Stimulated activated CD8-positive, alpha-beta memory T cell treated with anti-CD3 and anti-CD28 coated beads, Interleukin-12 subunit alpha, Interleukin-12 subunit beta, amount 100 ng/mL, for 24 hours (primary cell): ENCODE data around the gene KLF3.
"Not testable (repeated sequence)": the region's sequence is repeated elsewhere in the genome, so short reads cannot be mapped to it uniquely, and the experiment has no call there.

ENCODE experiments used
- DNase-seq: peaks from one replicate; pipeline ENCODE4 v3.0.0-alpha.2; 2020; ENCODE audit errors: extremely low read depth

KLF3 gene

DNA sequence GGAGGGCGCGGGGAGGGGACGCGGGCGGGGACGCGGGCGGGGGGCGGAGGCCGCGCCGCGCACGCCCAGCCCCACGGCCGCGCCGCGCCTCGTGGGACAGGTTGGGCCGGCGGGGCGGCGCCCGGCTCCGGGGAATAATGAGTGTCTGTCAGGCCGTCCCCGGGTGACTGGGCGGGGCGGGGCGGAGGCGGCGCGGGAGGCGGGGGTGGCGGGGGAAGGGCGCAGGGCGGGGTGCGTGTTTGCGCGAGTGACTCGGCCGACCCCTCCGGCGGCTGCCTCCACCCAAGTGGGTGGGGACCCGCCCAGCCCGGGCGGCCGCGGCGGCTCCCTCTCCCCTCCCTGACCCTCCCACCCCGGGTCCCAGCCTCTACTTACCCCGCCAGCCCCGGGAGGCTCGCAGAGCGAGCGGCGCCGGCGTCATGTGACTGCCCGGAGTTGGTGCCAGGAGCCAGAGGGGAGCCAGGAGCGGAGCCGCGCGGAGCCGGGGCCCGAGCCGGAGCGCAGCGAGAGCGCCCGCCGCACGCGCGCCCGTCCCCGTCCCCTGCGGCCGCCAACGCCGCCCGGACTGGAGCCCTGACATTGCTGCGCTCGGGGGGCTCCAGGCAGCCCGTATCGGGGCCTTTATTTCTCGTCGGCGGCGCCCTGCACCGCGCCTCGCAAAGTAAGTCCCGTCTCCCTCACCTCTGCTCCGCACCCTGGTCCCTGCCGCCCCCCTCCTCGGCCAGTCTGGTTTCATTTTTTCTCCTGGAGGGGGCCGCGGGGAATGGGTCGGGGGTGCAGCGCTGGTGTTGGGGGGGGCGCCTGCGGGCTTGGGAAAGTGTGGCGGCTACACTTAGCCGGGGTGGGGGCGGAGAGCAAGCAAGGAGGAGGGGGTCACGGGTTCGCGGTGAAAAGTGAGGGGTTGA, at the start of gene KLF3:
Gene KLF3, plus strand, starts transcription at position 399 of the 905 bp plus-strand sequence. CDS start 16,427 bp downstream, outside the sequence.
- DNase-seq = peak; percentile 67

DNA sequence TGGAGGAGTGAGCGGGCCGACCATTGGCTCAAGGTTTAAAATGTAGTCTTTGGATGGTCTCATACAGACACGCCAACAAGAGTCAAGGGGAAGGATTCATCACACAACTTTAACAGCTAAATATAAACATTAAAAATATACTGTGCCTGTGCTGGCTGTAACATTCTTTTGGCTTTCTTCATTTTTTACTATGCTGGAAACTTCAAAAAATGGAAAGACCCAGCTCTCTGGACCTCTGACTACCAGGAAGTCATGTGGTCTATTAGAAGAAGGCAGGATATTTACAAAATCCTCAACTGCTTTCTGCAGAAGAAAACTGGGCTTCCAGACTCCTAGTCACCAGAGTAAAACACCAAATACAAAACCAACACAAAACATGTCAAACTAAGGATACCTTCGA, 49.8 kb upstream of the KLF3 start:
- DNase-seq = no peak

DNA sequence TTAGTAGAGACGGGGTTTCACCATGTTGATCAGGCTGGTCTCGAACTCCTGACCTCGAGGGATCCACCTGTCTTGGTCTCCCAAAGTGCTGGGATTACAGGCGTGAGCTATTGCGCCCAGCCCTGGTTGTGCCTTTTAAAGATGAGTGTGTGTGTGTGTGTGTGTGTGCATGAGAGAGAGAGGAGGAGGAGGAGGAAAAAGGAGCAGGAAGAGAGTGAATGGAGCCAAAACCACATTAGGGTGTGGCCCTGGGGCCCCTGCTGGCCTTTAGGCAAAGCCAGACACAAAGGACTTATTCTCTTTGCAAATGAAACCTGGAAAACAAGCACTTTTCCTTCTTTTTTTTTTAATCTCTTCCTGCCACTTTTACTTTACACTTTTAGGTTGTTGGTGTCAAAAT, 48.2 kb upstream of the KLF3 start:
- no peak for DNase-seq

DNA sequence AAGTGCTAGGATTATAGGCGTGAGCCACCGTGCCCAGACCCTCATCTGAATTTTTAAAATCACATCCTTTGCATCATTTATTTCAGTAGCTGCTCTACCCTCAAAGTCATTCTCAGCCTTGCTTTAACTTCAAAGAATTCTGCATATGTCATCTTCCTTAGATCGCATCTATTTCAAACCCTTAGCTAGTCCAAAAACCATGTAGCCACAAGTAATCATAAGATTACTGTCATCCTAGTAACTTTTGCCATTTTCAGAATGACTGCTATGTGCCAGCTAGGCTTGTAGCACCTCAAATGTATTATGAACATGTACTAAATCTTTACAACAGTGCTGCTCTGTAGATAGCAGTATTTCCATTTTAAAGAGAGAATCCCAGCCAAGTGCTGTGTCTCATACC, 45.5 kb upstream of the KLF3 start:
- no peak for DNase-seq

DNA sequence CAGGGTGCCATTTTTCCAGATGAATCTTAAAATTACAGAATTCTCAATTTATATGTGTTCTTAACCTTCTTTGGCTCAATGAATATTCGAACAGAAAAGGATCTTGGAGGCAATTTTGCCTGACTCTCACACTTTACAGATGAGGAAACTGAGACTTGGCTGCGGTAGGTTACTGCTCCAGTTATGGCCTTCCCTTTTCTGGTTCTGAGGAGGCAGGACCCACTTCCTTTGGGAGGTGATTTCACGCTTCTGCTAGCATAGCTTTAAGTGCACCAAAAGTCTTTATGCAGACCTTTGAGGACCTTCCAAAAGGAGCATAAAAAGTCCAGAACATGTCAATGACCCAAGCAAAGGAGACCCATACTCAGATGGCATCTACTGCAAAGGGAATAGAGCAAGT, 44.7 kb upstream of the KLF3 start:
- DNase-seq = no peak

DNA sequence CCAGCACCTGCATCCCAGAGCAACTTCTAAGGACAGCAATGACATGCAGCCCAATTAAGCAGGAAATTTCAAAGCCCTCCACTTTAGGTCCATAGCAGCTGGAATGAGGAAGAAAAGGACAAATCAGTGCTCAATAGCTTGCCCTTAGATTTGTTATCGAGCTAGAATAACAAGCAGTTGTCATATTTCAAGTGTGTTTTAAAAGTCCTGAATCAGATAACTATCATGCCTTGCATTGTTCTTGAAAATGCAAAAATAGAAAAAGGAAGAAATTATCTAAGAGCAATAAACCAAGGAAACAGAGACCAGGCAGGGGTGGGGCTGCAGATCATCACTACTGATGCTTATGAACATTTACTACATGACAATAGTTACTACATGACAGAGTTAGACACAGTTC, 43.9 kb upstream of the KLF3 start:
- DNase-seq = no peak

DNA sequence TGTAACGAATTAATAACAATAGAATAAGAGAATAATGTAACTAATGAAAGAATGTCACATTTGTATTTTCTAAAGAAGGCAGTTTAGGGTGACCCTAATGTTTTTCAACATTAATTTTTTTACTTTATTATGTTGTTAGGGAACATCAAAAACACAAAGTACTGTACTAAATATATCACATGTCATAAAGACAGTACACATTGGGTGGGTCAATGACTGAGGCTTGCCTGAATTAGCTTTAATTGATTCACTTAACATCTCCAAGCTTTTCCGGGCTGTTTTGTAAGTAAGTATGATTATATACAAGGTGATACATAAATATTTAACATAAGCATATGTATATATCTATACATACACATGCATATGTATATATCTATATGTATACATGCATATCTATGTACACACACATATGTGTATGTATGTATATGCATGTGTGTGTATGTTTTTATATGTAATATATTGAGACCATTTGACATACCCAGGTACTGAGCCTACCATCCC, 43.4 kb upstream of the KLF3 start:
- DNase-seq = no peak

DNA sequence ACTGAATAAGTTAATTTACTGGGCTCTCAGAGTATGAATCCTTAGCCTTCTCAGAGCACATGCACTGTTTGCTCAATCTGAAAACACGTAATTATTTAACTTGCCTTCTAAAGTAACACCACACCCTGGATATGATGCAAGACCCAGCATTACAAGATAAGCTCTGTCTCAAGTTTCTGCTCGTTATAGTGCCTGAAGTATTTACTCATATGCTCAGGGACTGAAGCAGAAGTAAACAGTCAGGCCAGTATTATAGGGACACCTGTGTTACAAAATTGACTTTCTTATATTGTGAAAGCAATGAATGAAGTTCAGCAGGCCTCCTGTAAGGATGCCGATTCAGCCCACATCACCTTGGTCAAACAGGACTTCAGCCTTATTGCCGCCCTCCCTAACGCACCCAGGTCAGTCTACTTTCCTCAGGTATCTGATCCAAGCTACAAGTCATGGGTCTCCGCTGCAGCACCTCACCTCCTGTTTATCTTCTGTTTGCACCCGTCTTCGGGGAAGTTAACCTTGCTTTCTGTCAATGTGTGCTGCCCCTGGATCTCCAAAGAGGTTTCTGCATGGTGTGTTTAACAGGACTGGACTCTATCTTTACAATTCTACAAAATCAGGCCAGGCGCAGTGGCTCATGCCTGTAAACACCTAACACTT, 42.8 kb upstream of the KLF3 start:
- no peak for DNase-seq

DNA sequence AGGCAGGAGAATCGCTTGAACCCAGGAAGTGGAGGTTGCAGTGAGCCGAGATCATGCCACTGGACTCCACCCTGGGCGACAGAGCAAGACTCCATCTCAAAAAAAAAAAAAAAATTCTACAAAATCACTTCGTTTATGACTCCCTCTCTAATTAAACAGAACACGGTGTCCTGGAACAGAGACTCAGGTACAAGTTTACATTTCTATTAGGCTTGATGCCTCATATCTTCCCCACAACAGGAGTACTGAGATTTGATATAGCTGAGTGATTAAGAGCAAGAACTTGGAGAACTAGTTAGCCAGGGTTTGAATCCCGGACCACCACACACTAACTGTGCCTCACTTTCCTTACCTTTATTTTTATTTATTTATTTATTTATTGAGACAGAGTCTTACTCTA, 42.2 kb upstream of the KLF3 start:
- DNase-seq = no peak

DNA sequence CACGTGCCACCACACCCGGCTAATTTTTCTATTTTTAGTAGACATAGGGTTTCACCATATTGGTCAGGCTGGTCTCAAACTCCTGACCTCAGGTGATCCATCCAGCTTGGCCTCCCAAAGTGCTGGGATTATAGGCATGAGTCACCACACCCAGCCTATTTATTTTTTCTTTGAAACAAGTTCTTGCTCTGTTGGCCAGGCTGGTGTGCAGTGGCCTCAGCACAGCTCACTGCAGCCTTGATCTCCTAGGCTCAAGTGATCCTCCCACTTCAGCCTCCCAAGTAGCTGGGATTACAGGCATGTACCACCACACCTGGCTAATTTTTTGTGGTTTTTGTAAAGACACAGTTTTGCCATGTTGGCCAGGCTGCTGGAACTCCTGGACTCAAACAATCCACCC, 41.7 kb upstream of the KLF3 start:
- DNase-seq = not testable (repeated sequence)

DNA sequence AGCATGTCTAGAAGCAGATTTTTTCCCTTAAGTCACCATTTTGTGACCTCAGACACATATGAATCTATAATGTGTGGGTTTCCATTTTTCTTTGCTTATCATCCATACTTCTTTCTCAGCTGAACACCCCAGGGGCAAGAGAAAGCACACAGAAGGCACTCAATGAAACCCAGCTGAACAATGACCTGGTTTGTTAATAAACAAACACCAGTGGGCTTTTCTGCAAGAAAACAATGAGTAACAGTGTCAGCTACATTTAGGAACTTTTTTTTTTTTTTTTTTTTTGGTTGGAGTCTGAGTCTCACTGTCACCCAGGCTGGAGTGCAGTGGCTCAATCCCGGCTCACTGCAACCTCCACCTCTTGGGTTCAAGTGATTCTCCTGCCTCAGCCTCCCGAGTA, 40.7 kb upstream of the KLF3 start:
- DNase-seq = no peak

DNA sequence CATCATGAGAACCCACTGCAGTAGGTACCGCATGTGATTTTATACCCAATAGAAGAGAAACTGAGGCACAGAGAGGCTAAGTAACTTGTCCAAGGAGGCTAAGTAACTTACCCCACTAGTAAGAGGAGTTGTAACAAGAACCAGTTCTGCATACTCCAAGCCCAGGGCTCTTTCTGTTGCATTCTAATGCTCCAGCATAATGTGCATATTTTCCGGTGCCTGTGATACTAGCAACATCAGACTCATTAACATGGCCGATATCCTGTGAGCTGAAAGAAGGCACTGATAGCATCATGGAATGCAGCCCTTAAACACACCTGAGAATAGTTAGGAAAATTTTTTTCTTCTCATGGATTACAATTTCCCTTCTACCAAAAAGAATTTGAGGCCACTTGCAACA, 39.7 kb upstream of the KLF3 start:
- DNase-seq = no peak

DNA sequence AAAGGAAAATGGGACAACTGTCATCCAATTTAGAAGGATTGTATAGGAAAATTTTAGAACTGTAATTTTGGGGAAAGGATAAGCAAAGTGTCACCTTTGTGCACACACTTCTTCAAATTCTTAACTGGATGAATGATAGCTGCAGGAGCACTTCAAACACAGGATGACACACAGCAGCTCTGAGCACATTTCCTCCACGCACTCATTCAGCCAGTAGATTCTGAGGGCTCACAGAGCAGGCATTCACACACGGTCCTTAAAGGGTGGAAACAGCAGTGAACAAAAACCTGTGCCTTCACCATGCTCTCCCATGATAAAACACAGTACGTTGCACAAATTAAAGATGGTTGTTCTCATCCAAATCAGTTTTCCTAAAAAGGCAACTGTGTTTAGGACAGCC, 38.5 kb upstream of the KLF3 start:
- DNase-seq = no peak

DNA sequence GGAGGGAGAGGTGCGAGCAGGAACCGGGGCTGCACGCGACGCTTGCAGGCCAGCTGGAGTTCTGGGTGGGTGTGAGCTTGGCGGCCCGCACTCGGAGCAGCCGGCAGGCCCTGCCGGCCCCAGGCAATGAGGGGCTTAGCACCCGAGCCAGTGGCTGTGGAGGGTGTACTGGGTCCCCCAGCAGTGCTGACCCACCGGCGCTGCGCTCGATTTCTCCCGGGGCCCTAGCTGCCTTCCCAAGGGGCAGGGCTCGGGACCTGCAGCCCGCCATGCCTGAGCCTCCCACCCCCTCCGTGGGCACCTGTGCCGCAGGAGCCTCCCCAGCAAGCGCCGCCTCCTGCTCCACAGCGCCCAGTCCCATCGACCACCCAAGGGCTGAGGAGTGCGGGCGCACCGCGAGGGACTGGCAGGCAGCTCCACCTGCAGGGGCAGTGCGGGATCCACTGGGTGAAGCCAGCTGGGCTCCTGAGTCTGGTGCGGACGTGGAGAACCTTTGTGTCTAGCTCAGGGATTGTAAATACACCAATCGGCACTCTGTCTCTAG, 37.0 kb upstream of the KLF3 start:
- not testable (repeated sequence) for DNase-seq

DNA sequence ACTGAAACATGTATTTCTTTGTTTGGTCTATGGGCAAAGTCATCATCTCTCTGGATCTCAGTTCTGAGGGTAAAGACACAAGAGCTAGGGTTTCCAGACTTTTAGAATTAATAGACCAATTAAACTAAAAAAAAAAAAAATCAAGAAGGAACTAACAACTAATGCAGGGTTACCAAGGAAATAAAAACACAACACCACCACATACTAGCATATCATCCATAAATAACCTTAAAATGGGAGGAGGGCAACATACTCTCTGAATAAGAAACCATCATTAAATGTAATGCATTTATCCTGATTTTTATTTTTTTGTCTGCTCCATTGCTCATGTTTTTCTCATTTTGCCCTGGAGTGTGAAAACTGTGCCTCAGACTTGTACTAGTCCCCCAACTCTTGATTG, 33.5 kb upstream of the KLF3 start:
- DNase-seq = no peak

DNA sequence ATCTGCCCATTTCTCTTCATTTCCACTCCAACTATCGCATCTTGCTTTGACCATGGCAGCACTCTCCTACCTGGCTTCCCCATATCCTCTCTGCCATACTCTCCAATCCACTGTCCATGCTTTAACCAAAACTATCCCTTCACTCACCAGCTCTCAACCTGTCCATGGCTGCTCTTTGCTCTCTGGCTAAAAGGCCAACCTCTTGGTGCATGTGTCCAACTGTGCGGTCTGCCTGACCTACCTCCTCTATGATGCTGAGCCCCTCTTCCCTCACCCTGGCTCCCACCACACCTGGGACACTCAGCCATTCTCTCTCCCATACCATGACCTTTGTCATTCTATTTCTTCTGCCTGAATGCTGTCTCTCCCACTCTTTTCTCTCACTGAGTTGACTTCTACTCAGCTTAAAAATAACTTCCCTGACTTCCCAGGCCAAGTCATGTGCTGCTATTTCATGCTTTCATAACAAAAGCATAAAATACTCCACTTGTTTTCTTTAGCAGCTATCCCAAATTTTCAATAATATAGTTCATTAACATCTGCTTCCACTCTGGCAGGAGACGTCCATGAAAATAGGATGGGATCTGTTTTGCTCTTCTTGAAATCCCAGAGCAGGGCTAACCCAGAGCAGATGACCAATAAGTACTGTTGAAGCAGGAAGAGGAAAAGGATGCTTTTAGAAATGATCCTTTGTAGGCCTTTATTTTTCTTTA, 29.8 kb upstream of the KLF3 start:
- DNase-seq = no peak

DNA sequence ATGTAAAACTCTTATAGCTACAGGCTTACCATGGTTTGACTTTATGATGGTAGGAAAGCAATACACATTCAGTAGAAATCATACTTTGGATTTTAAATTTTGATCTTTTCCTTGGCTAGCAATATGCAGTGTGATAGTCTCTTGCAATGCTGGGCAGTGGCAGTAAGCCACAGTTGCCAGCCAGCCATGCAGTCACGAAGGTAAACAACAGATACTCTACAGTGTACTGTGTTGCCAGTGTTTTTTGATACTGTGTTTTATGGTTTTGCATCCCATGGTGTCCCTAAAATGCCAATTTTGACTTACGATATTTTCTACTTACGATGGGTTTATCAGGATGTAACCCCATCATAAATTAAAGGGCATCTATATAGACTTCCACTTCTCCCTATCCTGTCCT, 24.8 kb upstream of the KLF3 start:
- DNase-seq = no peak

DNA sequence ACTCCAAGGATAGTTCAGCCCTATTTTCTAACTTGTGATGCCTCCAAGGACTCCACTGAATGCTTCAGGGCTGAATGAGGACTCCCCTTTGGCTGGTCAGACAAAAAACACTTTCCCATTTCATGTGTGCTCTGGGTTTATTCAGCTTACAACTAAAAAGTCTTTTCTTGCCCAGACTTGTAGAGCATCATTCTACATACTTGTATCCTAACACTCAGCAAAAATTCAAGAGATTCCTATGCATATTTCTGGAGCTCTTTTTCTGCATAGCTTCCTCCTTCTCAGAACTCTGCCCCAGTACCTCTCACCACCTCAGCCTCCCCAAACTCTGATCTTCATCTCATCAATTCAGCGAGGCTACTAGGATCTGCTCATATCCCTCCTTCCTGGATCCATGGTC, 22.2 kb upstream of the KLF3 start:
- no peak for DNase-seq

DNA sequence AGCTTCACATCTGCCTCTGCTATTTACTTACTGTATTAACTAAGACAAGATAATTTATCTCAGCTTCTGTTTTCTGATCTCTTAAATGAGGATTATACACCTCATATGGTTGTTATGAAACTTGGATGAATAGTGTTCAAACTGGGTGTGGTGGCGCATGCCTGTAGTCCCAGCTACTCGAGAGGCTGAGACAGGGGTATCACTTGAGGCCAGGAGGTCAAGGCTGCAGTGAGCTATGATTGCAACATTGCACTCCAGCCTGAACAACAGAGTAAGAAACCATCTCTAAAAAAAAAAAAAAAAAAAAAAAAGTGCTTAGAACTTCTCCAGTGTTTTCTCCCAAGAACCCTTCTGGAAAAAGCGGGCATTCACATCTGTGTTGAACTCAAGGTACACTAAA, 19.8 kb upstream of the KLF3 start:
- DNase-seq = no peak

DNA sequence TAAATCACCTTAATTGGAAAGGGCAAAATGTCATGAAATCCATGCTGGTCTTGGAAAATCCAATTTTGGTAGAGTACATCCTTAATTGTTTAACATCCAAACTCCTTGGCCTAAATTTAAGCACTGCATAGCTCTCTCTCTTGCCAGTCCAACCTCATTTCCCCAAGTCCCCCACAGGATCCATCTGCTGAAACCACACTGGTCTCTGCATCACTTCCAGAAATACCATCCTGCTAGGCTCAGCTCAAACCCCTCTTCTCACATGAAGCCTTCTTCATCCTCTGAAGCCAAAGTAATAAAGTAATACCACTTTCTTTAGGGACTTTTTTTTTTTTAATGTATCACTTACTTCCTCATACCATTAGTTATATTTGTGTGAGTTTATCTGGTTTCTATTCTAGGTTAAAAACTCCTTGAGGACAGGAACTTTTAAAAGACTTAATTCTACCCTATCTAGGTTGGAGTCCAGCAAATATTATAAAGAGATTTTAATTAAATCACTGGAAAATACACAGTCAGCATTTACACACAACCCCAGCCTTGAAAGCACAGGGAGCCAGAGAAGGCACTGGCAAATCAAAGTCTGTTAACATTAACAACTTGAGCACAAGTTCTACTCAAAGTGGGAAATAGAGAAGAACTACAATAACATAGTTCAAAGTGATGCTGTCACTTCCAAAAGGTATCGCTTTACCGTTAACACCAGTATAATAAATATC, 16.7 kb upstream of the KLF3 start:
- no peak for DNase-seq

DNA sequence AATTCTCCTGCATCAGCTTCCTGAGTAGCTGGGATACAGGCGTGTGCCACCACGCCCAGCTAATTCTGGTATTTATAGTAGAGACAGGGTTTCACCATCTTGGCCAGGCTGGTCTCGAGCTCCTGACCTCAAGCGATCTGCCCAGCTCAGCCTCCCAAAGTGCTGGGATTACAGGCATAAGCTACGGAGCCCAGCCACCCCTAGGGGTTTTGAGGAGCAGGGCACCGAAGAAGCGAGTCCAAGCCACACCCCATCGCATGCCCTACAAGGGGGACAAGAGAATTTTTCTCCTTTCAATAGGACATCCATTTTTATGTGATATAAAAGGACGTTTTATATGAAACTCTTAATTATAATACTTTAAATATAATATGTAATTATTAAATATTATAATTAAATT, 13.9 kb upstream of the KLF3 start:
- DNase-seq = no peak

DNA sequence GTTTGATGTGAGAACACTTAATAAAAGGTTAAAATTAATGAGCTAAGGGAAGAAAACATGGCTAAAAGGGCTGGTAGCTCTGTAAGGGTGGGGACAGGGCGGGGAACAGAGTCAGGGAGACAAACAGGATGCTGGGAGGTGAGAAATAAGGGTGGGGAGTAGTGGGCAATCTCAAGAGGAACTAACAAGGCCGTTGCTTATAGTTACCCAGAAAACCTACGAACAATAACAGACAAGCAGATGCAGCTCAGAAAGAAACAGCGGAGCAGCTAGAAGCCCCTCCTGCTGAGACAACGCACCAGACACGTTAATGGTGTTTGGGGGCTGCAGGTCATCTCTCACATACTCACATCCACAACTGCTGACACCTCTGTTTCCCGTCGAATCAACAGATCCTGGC, 9.7 kb upstream of the KLF3 start:
- DNase-seq = no peak
